NCI-H345 (cell line): Measurements from ENCODE around the gene FES.

Source experiments
- DNase-seq: peaks from one replicate; lab custom pipeline; 2025; lab: John Stamatoyannopoulos, UW

The FES gene

DNA sequence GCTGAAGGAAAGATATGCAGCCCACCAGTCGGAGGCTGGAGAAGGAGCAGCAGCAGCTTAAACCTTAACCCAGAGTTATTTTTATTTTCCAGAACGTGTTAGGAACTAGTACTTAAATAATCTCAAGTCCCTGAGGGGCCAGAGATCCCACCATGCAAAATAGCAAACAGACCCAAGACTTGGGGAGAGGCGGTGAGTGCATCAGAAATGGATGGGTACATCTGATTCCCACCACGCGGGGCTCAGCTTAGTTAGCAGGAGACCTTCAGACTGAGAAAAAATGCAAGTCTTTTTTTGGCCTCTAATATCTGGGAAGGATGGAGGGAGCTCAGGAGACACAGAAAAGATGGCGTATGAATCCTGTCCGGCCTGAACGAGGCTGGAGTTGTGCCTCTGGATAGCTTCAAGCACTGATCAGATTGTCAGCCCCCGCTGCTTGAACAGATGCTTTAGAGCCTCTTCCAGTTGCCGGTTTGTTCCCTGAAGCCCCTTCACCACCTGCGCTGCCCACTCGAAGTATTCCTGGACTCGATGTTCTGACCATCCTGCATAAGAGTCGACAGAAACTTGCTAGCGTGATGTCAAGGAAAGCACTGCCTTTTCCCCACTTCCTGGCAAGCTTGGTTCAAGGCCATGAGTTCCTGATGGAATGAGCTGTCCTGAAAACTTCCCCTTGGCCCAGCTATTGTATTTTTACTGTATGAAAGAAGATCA lies 46.7 kb downstream of the FES start:
- no peak for DNase-seq

GRCh38 chr15:90931575-90931827 lies 47.2 kb downstream of the FES start:
- DNase-seq, result no peak

- DNase-seq, result peak; percentile 83
Measured at GRCh38 chr15:90931828-90932659, 47.7 kb downstream of the FES start, which contains the start of gene HDDC3. Gene HDDC3, minus strand, starts transcription at chr15:90932549. Its CDS starts 9 bp downstream, at chr15:90932540.

DNA sequence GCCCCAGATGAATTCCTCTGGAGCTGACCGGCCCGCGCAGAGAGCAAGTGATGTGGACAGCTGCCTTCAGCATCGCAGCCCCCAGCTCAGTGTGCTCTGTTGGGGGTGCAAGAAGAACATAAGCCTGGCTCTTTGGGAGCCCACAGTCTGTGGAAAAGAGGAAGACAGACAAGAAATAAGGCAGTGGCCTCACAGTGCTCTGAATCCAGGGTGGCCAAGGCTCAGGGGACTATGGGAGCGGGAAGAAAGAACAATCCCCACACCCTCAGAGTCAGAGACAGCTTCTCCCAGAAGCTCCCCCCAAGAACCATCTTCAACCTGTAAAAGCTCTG lies 48.3 kb downstream of the FES start:
- DNase-seq, result no peak

- DNase-seq, result no peak
Measured at GRCh38 chr15:90933301-90933700, 49.0 kb downstream of the FES start.

DNA sequence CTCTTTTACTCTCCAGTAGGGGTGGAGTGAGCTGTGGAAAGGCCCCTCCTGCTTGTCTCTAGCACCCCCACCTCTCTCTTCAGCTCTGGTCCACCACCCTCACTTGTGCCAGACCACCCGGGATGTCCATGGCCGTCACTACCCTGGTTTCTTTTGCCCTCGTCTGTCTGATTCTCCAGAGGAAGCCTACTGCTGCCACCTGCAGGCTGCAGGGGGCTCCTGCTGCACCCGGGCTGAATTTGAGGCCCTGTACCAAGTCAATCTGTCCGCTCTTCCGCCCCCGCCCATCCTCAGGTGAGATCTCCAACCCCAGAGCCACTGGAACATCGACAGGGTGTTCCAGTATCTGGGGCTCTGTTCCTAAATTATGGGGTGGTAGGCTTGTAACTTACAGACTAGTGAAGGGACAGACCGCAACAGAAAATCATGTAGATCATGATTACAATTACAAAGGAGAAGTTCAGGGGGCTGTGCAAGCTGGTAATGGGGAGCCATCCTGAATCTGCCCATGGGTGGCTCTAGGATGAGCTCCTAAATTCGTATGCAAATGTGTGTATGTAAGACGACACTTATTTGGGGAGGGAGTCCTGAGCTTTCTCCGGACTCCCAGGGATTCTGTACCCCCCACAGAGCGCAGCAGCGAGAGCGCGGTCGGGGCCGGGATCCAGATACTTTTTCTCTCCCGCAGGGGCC lies 50.1 kb downstream of the FES start:
- DNase-seq, result peak; percentile 87

- peak; percentile 92 for DNase-seq
Measured at GRCh38 chr15:90934949-90935751, 50.8 kb downstream of the FES start, which contains the start of gene UNC45A. Gene UNC45A, plus strand, starts transcription at chr15:90935285. Its CDS starts 40 bp downstream, at chr15:90935325.

- DNase-seq, result no peak
Measured at GRCh38 chr15:90936823-90937222, 52.5 kb downstream of the FES start.

DNA sequence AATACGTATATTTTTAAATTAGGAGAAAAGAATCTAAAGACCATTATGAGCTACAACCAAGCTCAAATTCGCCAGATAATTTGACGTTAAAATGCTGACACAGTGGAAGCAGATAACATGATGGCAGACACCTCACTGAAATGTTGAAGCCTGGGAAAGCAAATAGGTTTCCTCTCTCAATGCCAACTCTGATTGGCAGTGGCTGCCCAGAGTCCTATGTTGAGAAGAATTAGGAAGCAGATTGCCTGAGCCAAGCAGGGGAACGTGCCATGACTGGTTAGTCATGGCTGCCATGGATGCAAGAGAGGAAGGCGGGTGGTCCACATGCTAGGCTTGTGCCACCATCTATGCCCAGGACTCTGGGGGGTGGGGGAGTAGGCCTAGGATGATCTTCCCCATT lies 54.0 kb downstream of the FES start:
- no peak for DNase-seq

- DNase-seq, result no peak
Measured at GRCh38 chr15:90939756-90940155, 55.5 kb downstream of the FES start.

GRCh38 chr15:90941038-90941437 lies 56.7 kb downstream of the FES start:
- no peak for DNase-seq

DNA sequence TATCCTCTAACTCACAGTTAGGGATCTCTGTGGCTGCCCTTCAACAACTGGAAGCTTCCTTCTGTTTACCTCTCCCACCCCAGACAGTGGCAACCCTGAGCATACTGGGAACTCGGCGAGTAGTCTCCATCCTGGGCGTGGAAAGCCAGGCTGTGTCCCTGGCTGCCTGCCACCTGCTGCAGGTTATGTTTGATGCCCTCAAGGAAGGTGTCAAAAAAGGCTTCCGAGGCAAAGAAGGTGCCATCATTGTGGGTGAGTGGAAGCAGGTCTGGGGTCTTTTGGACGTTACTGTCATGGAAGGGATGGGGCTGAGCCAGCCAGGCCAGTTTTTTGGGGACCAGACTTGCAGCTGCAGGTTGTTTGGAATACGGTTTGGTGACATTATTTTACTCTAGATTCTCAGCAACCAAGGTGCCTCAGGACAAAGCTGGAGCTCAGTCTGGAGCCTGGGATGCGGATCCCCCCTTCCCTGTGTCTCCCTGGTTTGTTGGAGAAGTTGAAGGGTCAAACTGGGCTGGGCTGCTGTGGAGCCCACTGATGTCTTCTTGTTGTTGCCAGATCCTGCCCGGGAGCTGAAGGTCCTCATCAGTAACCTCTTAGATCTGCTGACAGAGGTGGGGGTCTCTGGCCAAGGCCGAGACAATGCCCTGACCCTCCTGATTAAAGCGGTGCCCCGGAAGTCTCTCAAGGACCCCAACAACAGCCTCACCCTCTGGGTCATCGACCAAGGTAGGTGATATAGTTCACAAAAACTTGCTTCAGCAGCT lies 58.2 kb downstream of the FES start:
- DNase-seq, result no peak

- no peak for DNase-seq
Measured at GRCh38 chr15:90945091-90945490, 60.8 kb downstream of the FES start.
